HEK293T (cell line): Measurements from ENCODE around the gene SMTN.

ENCODE experiments used
- CTCF ChIA-PET: fragments of 350-600 bp; formaldehyde crosslinking; extraction: SDS; loops from one replicate; lab custom pipeline; 2021; ENCODE audit warnings: antibody characterized with exemption, inconsistent platforms; lab: Yijun Ruan, JAX
- POLR2A ChIA-PET: fragments of 350-600 bp; formaldehyde crosslinking; extraction: SDS; loops from one replicate; lab custom pipeline; 2020; ENCODE audit warnings: antibody characterized with exemption, inconsistent platforms; lab: Yijun Ruan, JAX
- DNase-seq: peaks from one replicate; pipeline ENCODE4 v3.0.0; 2012; ENCODE audit warnings: mixed read lengths; ENCODE audit errors: extremely low spot score
- ARNT ChIP-seq: fragments of 450-650 bp; IDR thresholded peaks from 2 replicates; pipeline ENCODE4 v1.6.1; 2017; ENCODE audit warnings: mild to moderate bottlenecking
- BHLHE40 ChIP-seq: fragments of 450-650 bp; IDR thresholded peaks from 2 replicates; pipeline ENCODE4 v1.6.1; 2016; ENCODE audit warnings: mild to moderate bottlenecking, moderate library complexity, borderline replicate concordance
- CTBP1 ChIP-seq: fragments of 450-650 bp; IDR thresholded peaks from 2 replicates; pipeline ENCODE4 v1.6.1; 2016; ENCODE audit warnings: borderline replicate concordance
- ELF4 ChIP-seq: fragments of 450-650 bp; IDR thresholded peaks from 2 replicates; pipeline ENCODE4 v1.6.1; 2017; ENCODE audit warnings: antibody characterized with exemption
- FOXA1 ChIP-seq: fragments of 450-650 bp; IDR thresholded peaks from 2 replicates; pipeline ENCODE4 v1.6.1; 2016; ENCODE audit warnings: mild to moderate bottlenecking
- FOXK2 ChIP-seq: fragments of 450-650 bp; IDR thresholded peaks from 2 replicates; pipeline ENCODE4 v1.6.1; 2016; ENCODE audit warnings: mild to moderate bottlenecking
- FOXM1 ChIP-seq: fragments of 450-650 bp; IDR thresholded peaks from 2 replicates; pipeline ENCODE4 v1.6.1; 2017; ENCODE audit warnings: mild to moderate bottlenecking, borderline replicate concordance
- HDGF ChIP-seq: fragments of 450-650 bp; IDR thresholded peaks from 2 replicates; pipeline ENCODE4 v1.6.1; 2017; ENCODE audit warnings: antibody characterized with exemption, borderline replicate concordance
- L3MBTL2 ChIP-seq: fragments of 450-650 bp; conservative IDR thresholded peaks from 2 replicates; pipeline ENCODE4 v1.6.1; 2016; ENCODE audit warnings: mild to moderate bottlenecking
- LEF1 ChIP-seq: fragments of 450-650 bp; IDR thresholded peaks from 2 replicates; pipeline ENCODE4 v1.6.1; 2017; ENCODE audit warnings: mild to moderate bottlenecking, borderline replicate concordance
- NFRKB ChIP-seq: fragments of 450-650 bp; IDR thresholded peaks from 2 replicates; pipeline ENCODE4 v1.6.1; 2016; ENCODE audit warnings: mild to moderate bottlenecking, moderate library complexity
- PKNOX1 ChIP-seq: fragments of 450-650 bp; IDR thresholded peaks from 2 replicates; pipeline ENCODE4 v1.6.1; 2016
- SP1 ChIP-seq: fragments of 450-650 bp; IDR thresholded peaks from 2 replicates; pipeline ENCODE4 v1.6.1; 2017
- SUZ12 ChIP-seq: fragments of 450-650 bp; IDR thresholded peaks from 2 replicates; pipeline ENCODE4 v1.6.1; 2016; ENCODE audit warnings: mild to moderate bottlenecking
- TARDBP ChIP-seq: fragments of 450-650 bp; IDR thresholded peaks from 2 replicates; pipeline ENCODE4 v1.6.1; 2016
- ZNF384 ChIP-seq: fragments of 450-650 bp; IDR thresholded peaks from 2 replicates; pipeline ENCODE4 v1.6.1; 2016

Gene SMTN

GRCh38 chr22:31044262-31044861 lies 36.8 kb upstream of the SMTN start:
- ChIA-PET CTCF (no interaction called here), POLR2A (no interaction called here)
- DNase-seq: no peak
- TF ChIP-seq ZNF384 (no peak), LEF1 (no peak), TARDBP (no peak), HDGF (no peak), CTBP1 (no peak), SP1 (no peak), PKNOX1 (no peak), FOXK2 (no peak), FOXM1 (no peak)

- TF ChIP-seq FOXM1 (no peak), LEF1 (no peak), NFRKB (no peak), ARNT (no peak), HDGF (no peak), L3MBTL2 (no peak), CTBP1 (no peak), SP1 (no peak), FOXK2 (no peak), TARDBP (no peak), ZNF384 (no peak), PKNOX1 (no peak), FOXA1 (no peak), BHLHE40 (no peak), SUZ12 (no peak)
- ChIA-PET POLR2A (interaction anchor here (0.9 to 2.5 kb wide), 3 partner anchors 9 to 77 kb away, joined by 3 to 8 read pairs (median 7); partner anchors contain the start of genes MORC2 and TUG1), CTCF (interaction anchor here (0.6 to 0.9 kb wide), 2 partner anchors 12 to 127 kb away, joined by 4 to 5 read pairs; no protein-coding TSS in a partner anchor)
- DNase-seq: no peak
Measured at GRCh38 chr22:31045900-31046538, 35.1 kb upstream of the SMTN start.

GRCh38 chr22:31046539-31047226 lies 34.4 kb upstream of the SMTN start:
- POLR2A ChIA-PET: interaction anchor here (0.8 to 2.5 kb wide), 3 partner anchors 9 to 113 kb away, joined by 3 to 8 read pairs (median 7); partner anchors contain the start of genes MORC2, RNF185 and TUG1
- no peak for TF ChIP-seq CTBP1
- no peak for TF ChIP-seq L3MBTL2
- TF ChIP-seq BHLHE40: no peak
- no peak for TF ChIP-seq TARDBP
- TF ChIP-seq FOXM1: no peak
- no peak for TF ChIP-seq LEF1
- no peak for TF ChIP-seq FOXK2
- TF ChIP-seq NFRKB: no peak
- no peak for TF ChIP-seq HDGF
- TF ChIP-seq SP1: no peak
- no peak for TF ChIP-seq ZNF384
- TF ChIP-seq ELF4: no peak
- no peak for TF ChIP-seq SUZ12
- CTCF ChIA-PET: interaction anchor here (0.9 to 1.0 kb wide), 2 partner anchors 9 to 11 kb away, joined by 3 to 5 read pairs; no protein-coding TSS in a partner anchor
- DNase-seq: no peak

GRCh38 chr22:31048570-31048969 lies 32.5 kb upstream of the SMTN start:
- CTCF ChIA-PET: no interaction called here
- TF ChIP-seq BHLHE40: no peak
- TF ChIP-seq CTBP1: no peak
- no peak for TF ChIP-seq ELF4
- no peak for TF ChIP-seq TARDBP
- TF ChIP-seq FOXA1: no peak
- TF ChIP-seq PKNOX1: no peak
- no peak for TF ChIP-seq ZNF384
- TF ChIP-seq ARNT: no peak
- no peak for TF ChIP-seq HDGF
- TF ChIP-seq SUZ12: no peak
- TF ChIP-seq FOXK2: no peak
- no peak for TF ChIP-seq NFRKB
- no peak for TF ChIP-seq FOXM1
- TF ChIP-seq LEF1: no peak
- no peak for TF ChIP-seq L3MBTL2
- TF ChIP-seq SP1: no peak
- POLR2A ChIA-PET: no interaction called here
- DNase-seq: no peak

GRCh38 chr22:31049815-31050420 lies 31.2 kb upstream of the SMTN start:
- no peak for TF ChIP-seq SUZ12
- TF ChIP-seq FOXA1: no peak
- TF ChIP-seq L3MBTL2: no peak
- no peak for TF ChIP-seq SP1
- no peak for TF ChIP-seq ZNF384
- no peak for TF ChIP-seq CTBP1
- no peak for TF ChIP-seq TARDBP
- no peak for TF ChIP-seq BHLHE40
- CTCF ChIA-PET: no interaction called here
- POLR2A ChIA-PET: no interaction called here
- no peak for DNase-seq
